ENCODE measurements around the gene PTPN3.
"Not testable (repeated sequence)": the region's sequence is repeated elsewhere in the genome, so short reads cannot be mapped to it uniquely, and the experiment has no call there.

PTPN3 gene, protein sequence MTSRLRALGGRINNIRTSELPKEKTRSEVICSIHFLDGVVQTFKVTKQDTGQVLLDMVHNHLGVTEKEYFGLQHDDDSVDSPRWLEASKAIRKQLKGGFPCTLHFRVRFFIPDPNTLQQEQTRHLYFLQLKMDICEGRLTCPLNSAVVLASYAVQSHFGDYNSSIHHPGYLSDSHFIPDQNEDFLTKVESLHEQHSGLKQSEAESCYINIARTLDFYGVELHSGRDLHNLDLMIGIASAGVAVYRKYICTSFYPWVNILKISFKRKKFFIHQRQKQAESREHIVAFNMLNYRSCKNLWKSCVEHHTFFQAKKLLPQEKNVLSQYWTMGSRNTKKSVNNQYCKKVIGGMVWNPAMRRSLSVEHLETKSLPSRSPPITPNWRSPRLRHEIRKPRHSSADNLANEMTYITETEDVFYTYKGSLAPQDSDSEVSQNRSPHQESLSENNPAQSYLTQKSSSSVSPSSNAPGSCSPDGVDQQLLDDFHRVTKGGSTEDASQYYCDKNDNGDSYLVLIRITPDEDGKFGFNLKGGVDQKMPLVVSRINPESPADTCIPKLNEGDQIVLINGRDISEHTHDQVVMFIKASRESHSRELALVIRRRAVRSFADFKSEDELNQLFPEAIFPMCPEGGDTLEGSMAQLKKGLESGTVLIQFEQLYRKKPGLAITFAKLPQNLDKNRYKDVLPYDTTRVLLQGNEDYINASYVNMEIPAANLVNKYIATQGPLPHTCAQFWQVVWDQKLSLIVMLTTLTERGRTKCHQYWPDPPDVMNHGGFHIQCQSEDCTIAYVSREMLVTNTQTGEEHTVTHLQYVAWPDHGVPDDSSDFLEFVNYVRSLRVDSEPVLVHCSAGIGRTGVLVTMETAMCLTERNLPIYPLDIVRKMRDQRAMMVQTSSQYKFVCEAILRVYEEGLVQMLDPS

DNA sequence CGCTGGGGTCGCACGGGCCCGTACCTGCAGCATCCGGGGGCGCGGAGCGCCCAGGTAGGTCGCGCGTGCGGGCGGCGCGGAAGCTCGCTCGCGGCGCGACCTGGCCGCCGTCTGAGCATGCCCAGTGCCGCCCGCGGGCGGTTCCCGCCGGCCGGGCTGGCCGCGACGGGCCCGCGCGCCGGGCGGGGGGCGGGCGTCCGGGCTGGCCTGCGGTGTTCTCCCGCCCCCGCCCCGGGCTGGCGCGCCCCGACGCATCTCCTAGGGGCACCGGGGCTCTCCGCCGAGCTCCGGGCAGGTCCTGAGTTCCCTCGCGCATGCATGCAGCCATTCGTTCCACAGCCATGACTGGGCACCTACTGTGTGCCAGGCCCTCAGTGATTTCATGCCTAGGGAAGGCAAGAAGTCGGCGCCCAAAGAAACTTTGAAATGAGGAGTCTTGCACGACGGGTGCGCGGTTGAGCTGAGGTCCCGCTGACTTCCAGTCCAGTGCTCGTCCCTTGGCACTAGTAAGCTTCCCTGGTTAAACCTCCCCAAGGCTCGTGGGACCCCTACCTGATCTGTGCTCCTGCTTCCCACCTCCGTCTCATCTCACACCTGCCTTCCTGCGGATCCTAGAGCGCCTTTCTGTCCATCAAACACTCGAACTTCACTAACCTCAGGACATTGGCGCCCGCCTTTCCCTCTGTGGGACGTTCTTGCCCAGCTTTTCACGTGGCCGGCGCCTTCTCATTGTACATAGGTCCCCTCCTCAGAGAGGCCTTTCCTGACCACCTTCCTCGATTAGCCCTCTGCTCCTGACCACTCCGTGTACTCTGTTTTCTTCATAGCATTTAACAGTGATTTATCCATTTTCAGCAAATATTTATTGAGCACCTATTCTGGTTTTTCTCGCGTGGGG is at the start of gene PTPN3:
Gene PTPN3, minus strand, starts transcription at position 113 of the 898 bp plus-strand sequence. CDS start 34,873 bp downstream, outside the sequence.
- DNase-seq, result peak; percentile 49

DNA sequence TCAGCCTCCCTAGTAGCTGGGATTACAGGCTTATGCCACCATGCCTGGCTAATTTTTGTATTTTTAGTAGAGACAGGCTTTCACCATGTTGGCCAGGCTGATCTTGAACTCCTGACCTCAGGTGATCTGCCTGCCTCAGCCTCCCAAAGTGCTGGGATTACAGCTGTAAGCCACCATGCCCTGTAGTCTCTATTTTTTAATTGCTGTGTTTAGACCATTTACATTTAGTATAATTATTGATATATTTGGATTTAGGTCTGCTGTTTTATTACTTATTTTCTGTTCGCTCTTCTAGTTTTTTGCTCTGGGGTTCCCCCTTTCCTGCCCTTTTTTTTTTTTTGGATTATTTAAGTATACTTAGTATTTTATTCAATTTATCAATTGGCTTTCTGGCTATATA is 46.8 kb upstream of the PTPN3 start:
- DNase-seq, result not testable (repeated sequence)

DNA sequence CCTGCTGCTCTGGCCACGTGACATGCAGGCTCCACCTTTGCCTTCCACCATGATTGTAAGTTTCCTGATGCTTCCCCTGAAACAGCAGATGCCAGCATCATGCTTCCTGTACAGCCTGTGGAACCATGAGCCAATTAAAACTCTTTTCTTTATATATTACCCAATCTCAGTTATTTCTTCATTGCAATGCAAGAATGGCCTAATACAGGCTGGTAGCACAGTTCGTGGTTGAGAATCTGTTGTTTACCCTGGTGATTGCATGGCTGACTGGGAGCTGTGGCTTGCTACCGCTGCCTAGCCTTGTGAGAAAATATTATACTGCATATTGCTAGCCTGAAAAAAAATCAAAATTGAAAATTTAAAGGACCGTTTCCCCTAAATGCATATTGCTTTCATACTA is 44.8 kb upstream of the PTPN3 start:
- DNase-seq, result no peak

GRCh38 chr9:109538346-109538745 is 40.2 kb upstream of the PTPN3 start:
- no peak for DNase-seq

- DNase-seq, result no peak
Measured at GRCh38 chr9:109537288-109537687, 39.2 kb upstream of the PTPN3 start.

- DNase-seq, result no peak
Measured at GRCh38 chr9:109536859-109537258, 38.8 kb upstream of the PTPN3 start.

DNA sequence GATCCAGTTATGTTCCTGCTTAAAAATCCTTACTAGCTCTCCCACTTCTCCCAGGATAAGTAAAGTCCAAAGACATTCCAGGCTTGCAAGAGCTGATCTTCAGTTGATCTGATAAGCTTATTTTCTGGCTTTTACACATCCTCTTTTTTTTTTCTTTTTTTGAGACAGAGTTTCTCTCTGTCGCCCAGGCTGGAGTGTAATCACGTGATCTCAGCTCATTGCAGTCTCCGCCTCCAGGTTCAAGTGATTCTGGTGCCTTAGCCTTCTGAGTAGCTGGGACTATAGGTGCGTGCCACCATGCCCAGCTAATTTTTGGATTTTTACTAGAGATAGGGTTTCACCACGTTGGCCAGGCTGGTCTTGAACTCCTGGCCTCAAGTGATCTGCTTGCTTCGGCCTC is 37.3 kb upstream of the PTPN3 start:
- no peak for DNase-seq

- DNase-seq, result no peak
Measured at GRCh38 chr9:109534151-109534550, 36.0 kb upstream of the PTPN3 start.

GRCh38 chr9:109532652-109533051 is 34.5 kb upstream of the PTPN3 start:
- not testable (repeated sequence) for DNase-seq

- no peak for DNase-seq
Measured at GRCh38 chr9:109522106-109522505, 24.0 kb upstream of the PTPN3 start.

- DNase-seq, result peak; percentile 80
Measured at GRCh38 chr9:109520475-109521132, 22.5 kb upstream of the PTPN3 start.

GRCh38 chr9:109519366-109519765 is 21.3 kb upstream of the PTPN3 start:
- DNase-seq, result no peak

- no peak for DNase-seq
Measured at GRCh38 chr9:109518621-109519335, 20.7 kb upstream of the PTPN3 start.

GRCh38 chr9:109517901-109518377 is 19.8 kb upstream of the PTPN3 start:
- peak; percentile 39 for DNase-seq

DNA sequence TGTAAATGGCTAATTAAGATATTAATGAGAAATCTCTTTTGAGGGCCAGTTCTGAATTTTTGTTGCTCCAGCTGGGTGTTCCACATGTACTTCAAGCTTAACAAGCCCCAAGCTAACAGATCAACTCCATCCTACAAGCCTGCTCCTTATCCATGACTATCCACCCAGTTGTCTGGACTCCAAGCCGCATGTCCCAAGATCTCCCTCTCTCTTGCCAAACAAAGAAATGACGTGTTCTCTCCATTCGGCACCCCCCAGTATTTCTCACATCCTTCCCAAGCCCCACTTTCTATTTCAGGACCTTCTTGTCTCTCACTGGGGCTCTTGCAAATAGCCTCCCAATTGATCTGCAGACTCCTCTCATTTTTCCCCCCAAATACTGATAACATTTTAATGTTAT is 15.8 kb upstream of the PTPN3 start:
- no peak for DNase-seq

DNA sequence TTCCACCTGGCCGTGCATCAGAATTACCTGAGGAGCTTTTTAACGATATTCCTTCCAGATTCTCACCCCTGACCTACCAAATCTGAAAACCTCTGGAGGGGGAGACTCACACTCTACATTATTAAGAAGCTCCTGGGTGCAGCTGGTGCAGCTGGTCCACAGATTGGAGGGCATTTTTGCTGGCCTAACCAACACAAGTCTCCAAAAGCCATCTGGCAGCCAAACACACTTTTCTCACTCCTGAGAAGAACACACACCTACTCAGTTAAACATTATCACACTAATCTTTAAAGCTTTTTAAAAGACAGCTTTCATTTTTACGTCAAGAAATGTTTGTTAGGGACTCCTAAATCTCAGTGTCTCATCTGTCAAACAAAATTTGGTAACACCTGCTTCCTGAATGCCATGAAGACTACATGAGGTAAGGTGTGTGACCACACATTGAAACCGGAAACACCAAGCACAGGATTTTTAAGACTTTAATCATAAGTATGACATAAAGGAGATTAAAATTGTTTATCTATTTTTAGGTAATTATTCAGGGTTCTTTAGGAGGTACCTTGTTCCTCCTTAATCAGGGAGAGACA is 14.2 kb upstream of the PTPN3 start:
- no peak for DNase-seq

- DNase-seq, result no peak
Measured at GRCh38 chr9:109510506-109510905, 12.4 kb upstream of the PTPN3 start.

DNA sequence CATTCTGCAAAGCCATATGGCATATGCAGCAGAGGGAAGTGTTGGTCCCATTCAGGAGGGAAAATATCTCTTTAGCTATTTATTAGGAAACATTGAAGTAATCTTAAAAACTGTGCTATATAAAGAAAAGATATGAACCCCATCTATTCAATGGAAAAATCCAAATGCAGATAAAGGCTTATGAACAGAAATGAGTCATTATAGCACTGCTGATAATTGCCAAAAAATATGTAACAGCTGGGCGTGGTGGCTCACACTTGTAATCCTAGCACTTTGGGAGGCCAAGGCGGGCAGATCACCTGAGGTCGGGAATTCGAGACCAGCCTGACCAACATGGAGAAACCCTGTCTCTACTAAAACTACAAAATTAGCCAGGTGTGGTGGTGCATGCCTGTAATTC is 11.9 kb upstream of the PTPN3 start:
- not testable (repeated sequence) for DNase-seq

DNA sequence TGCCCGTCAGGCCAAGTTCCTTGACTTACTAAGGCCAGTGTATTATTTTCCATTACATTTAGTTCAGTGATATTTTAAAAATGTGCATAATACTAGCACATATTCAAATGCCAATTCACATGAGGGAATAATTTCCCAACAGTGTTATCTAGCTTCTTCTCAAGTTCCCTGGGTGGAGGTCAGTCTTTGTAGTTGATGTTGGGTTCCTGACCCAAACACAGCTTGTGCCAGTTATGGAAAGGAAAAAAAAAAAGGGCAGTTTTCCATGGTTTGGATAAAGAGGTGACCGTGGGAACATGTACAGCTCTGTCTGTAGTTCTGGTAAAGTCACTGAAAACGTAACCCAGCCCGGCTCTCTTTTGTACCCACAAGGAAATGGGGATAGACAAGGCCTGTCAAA is 11.5 kb upstream of the PTPN3 start:
- no peak for DNase-seq

- DNase-seq, result no peak
Measured at GRCh38 chr9:109507421-109507838, 9.3 kb upstream of the PTPN3 start.

Measured in NCI-H345 (cell line).